Pancreas (tissue), 10 donors: ENCODE measurements around the gene ZBTB16. TPM values are rescaled to one million over a fixed set of nuclear protein-coding genes. Genes with fewer than 3 reads are reported as not detected.
A peak's percentile ranks its signal among the peaks of the same experiment; 100 is the strongest.

Experiments
- ATAC-seq, 4 donors: fragments of 200-7000 bp; cut with Tn5 transposase; one replicate each; pipeline versions ENCODE4 v1.8.0 to v1.9.1; 2020; ENCODE audit warnings: mild to moderate bottlenecking in 4 of 4, moderate library complexity in 4 of 4
- DNase-seq, 6 donors: peaks; one replicate each; pipeline ENCODE4 v3.0.0-alpha.2; 2020
- FAIRE-seq: peaks from 2 replicates; lab custom pipeline; 2012; peaks lifted over from hg19 to GRCh38; lab: Jason Lieb, UNC
- H3K27ac ChIP-seq, 4 donors: fragments of 200-600 bp; sonication (generic); 1 replicate in 3 of 4; 2 replicates in 1 of 4; pipeline versions ENCODE4 v1.5.0 to v1.8.0; 2020
- H3K27me3 ChIP-seq, 4 donors: fragments of 200-600 bp; one replicate each; pipeline ENCODE4 v1.8.0; 2021
- H3K36me3 ChIP-seq, 3 donors: fragments of 200-600 bp; sonication (generic) in 1 of 3; one replicate each; pipeline versions ENCODE4 v1.5.0 to v1.8.0; 2020 to 2021
- H3K4me1 ChIP-seq, 3 donors: fragments of 200-600 bp; one replicate each; pipeline ENCODE4 v1.8.0; 2021
- H3K4me3 ChIP-seq, 4 donors: fragments of 200-600 bp; sonication (generic) in 2 of 4; one replicate each; pipeline versions ENCODE4 v1.5.0 to v1.8.0; 2020 to 2021
- H3K9me3 ChIP-seq, 4 donors: fragments of 200-600 bp; one replicate each; pipeline ENCODE4 v1.8.0; 2021
- WGBS, 2 donors: extraction: QIAGEN DNeasy Blood & Tissue Kit; methylation state at CpG; one replicate each; pipeline ENCODE4 v1.1.7; 2013; 5-methylcytosine and 5-hydroxymethylcytosine counted together
- intact Hi-C, 3 donors: fragments of 100-400 bp; cut with DNase I; formaldehyde crosslinking; loops; one replicate each; pipeline versions ENCODE4 v1.11.1 to v1.14.2; 2022
- polyA plus RNA-seq, 2 donors: library from polyadenylated mRNA; stranded (reverse); fragments of 200-250 nt; gene quantifications; one replicate each; pipeline ENCODE4 v1.2.3, GENCODE V29; 2013
- total RNA-seq, 6 donors: library from RNA; stranded (reverse); fragmentation: NEBNext Ultra II Directional in 4 of 6; extraction: Animal tissue kit (Norgen Biotek cat#: 25700) in 4 of 6; gene quantifications; one replicate each; pipeline versions ENCODE4 v1.2.1 to v1.2.4, GENCODE V29; 2021 to 2023
- TF ChIP-seq, protein P1 (sequence below), 4 donors: fragments of 200-600 bp; sonication (generic) in 3 of 4; IDR thresholded peaks; one replicate each; pipeline versions ENCODE4 v1.5.0 to v1.8.0; 2021; ENCODE audit warnings: antibody characterized with exemption in 4 of 4
- donor health status: healthy with polysubstance abuse.
- donor health status: DM: no; HTN: no; CAD: no; lungs with moderate emphysema.
- donor health status: DM: no; HTN: no; CAD: no.
- donor health status: control.
- donor health status: control.
- donor health status: Bipolar disorder and iron deficiency.
- donor health status: DM: yes; HTN: yes; CAD: no.
- donor health status: DM: no; HTN: no; CAD: no.
- donor health status: DM: no; HTN: no; CAD: no.
- donor health status: DM: yes; HTN: yes; CAD: no.

Gene ZBTB16
- total and polyA plus RNA-seq, 8 donors, result 8.1 to 76.4 (median 42.3) TPM

DNA sequence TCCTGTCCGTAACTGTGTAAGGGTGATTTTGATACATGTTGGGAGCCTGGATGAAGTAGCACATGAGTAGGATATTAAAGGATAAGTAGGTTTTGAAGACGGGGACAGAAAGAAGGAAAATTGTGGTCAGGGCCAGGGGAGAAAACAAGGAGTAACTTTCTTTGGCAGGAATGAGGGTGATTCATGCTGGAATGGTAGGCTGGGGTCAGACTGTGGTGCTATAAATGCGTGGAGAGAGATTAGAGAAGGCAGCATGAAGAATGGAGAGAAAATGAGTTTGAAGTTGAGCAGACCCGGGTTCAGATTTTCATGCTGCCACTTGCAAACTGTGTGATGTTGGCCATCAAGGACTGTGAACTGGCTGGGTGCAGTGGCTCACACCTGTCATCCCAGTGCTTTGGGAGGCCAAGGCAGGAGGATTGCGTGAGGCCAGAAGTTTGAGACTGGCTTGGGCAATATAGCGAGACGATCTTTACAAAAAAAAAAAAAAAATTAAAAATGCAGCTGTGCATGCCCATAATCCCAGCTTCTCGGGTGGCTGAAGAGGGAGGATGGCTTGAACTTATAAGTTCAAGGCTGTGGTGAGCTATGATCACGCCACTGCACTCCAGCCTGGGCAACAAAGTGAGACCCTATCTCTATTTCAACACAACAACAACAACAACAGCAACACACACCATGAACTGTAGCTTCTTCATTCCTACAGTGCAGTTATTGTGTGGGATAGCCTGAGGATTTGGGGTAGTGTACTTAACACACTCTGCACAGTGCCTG is 22.3 kb downstream of the ZBTB16 start:
- peak in 1 of 6 donors; percentile 18 for DNase-seq
- no peaks in the 10 kb centered on the region for H3K9me3 ChIP-seq
- WGBS, 2 donors, result 79 to 82% methylated on average over 9 of the region's 9 CpGs
- peaks cover 66 to 94% (median 89%) of the 10 kb centered on the region in 3 donors for H3K4me1 ChIP-seq
- peaks cover 0 to 3% (median 0%) of the 10 kb centered on the region in 3 donors for H3K36me3 ChIP-seq
- TF ChIP-seq, protein P1, sequence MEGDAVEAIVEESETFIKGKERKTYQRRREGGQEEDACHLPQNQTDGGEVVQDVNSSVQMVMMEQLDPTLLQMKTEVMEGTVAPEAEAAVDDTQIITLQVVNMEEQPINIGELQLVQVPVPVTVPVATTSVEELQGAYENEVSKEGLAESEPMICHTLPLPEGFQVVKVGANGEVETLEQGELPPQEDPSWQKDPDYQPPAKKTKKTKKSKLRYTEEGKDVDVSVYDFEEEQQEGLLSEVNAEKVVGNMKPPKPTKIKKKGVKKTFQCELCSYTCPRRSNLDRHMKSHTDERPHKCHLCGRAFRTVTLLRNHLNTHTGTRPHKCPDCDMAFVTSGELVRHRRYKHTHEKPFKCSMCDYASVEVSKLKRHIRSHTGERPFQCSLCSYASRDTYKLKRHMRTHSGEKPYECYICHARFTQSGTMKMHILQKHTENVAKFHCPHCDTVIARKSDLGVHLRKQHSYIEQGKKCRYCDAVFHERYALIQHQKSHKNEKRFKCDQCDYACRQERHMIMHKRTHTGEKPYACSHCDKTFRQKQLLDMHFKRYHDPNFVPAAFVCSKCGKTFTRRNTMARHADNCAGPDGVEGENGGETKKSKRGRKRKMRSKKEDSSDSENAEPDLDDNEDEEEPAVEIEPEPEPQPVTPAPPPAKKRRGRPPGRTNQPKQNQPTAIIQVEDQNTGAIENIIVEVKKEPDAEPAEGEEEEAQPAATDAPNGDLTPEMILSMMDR (IDR thresholded peaks at IDR 0.05), result no peak
- no peak overlapping the region for H3K4me3 ChIP-seq
- no peak for ATAC-seq
- intact Hi-C loops, result no loop called here
- H3K27ac ChIP-seq, result peak overlapping the region in 2 of 4 donors; percentile 53 to 61
- FAIRE-seq, result no peak
- H3K27me3 ChIP-seq, result no peaks in the 10 kb centered on the region

DNA sequence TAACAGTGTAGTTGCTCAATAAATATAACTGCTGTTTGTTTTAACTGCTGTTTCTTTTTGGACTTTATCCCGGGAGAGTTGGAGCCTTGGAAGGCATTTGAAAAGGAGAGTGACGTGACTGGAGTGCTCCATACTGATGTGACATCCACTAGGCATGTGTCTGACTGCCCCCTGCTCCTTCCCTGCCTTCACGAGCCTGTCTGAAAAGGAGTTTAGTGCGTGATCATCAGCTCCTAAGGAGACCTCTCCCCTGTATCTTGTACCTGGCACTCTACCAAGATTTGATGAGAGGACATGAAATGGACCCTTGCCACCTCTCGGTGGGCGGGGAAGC is 22.9 kb downstream of the ZBTB16 start:
- Histone ChIP-seq H3K27me3 (no peaks in the 10 kb centered on the region), H3K36me3 (peaks cover 0 to 4% (median 3%) of the 10 kb centered on the region in 3 donors), H3K9me3 (no peaks in the 10 kb centered on the region), H3K27ac (peak overlapping the region; percentile 10 to 61 (median 46)), H3K4me3 (no peak overlapping the region), H3K4me1 (peaks cover 64 to 96% (median 85%) of the 10 kb centered on the region in 3 donors)
- peak in 3 of 4 donors; percentile 3 to 22 (median 9) for ATAC-seq
- peak in 1 of 6 donors; percentile 53 for DNase-seq
- FAIRE-seq, result no peak
- TF ChIP-seq, protein P1 (IDR thresholded peaks at IDR 0.05), result no peak
- 47 to 52% methylated on average over 6 of the region's 6 CpGs for WGBS, 2 donors
- intact Hi-C loops, result no loop called here

DNA sequence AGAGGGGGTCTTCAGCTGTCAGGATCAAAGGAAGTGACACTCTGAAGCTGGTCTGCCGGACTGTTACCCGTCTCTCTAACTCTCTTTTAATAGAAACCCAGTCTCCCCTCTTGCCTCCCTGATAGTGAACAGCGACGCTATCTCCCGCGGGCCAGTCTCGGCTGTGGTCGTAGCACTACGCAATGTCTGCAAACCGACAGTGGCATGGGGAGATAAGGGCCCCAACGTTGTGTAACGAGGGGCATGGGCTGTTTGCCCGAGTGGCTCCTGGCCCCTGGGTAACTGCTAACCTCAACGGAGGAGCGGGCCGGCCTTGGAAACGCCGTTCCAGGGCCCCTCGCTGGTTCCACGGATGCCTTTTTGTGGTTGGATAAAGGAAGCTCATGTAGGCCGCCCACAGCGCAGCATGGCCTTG is 23.3 kb downstream of the ZBTB16 start:
- peak in 3 of 4 donors; percentile 5 to 8 (median 5) for ATAC-seq
- no peaks in the 10 kb centered on the region for H3K27me3 ChIP-seq
- TF ChIP-seq, protein P1 (IDR thresholded peaks at IDR 0.05), result no peak
- FAIRE-seq, result no peak
- H3K27ac ChIP-seq, result peak overlapping the region; percentile 10 to 61 (median 46)
- intact Hi-C loops, result no loop called here
- H3K4me1 ChIP-seq, result peaks cover 61 to 96% (median 81%) of the 10 kb centered on the region in 3 donors
- 31 to 37% methylated on average over 22 of the region's 22 CpGs for WGBS, 2 donors
- H3K9me3 ChIP-seq, result no peaks in the 10 kb centered on the region
- no peak overlapping the region for H3K4me3 ChIP-seq
- peaks cover 0 to 7% (median 2%) of the 10 kb centered on the region in 3 donors for H3K36me3 ChIP-seq
- peak in 4 of 6 donors; percentile 46 to 74 (median 64) for DNase-seq

DNA sequence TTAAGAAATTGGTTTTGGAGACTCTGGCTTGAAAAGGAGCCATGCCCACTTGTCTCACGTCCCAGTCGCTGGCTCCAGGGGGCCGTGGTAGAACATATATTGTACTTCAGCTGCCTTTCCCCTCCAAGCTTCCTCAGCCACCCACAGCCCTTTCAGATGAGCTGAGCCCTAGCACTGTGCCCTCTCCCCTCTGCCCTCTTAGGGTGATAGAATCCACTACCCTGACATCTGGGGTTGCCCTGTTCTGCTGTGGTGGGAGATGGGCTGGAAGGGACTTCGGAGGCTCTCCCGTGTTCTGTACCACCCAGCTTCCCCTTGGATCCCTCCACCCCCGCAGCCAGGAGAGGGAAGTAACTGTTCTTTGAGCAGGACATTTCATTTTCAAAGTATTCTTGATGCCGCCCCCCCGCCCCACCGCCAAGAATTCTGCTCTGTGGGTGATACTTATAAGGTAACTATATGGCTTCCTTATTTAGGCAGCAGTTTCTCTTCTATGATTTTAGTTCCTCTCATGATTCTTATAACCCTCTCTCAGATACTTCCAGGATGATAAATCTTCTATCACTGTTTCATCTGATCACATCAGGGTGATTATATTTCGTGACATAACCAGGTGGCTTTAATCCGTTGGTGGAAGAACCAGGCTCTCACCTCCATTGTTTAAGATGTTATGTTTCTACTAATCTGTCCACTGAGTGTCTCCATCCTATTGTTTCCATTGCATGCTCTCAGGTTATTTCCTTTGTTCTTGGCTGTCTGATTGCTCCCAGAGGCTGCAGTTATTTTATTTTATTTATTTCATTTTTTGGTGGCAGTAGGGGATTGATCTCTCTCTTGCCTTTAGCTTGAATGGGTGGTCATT is 24.1 kb downstream of the ZBTB16 start:
- Histone ChIP-seq H3K4me3 (no peak overlapping the region), H3K27ac (peak overlapping the region; percentile 51 to 61 (median 56)), H3K4me1 (peaks cover 59 to 93% (median 76%) of the 10 kb centered on the region in 3 donors), H3K27me3 (no peaks in the 10 kb centered on the region), H3K36me3 (peaks cover 0 to 7% (median 2%) of the 10 kb centered on the region in 3 donors), H3K9me3 (no peaks in the 10 kb centered on the region)
- DNase-seq (peak in 1 of 6 donors; percentile 54), ATAC-seq (no peak), FAIRE-seq (no peak)
- TF ChIP-seq, protein P1 (IDR thresholded peaks at IDR 0.05), result no peak
- WGBS, 2 donors, result 69% methylated on average over 11 of the region's 11 CpGs
- intact Hi-C loops, result no loop called here
